IMR-90 (cell line): ENCODE data around the gene ISOC2. TPM values are rescaled to one million over a fixed set of nuclear protein-coding genes. Genes with fewer than 3 reads are reported as not detected.

ENCODE experiments used
- ATAC-seq: fragments of 200-7000 bp; cut with Tn5 transposase; 2 replicates; pipeline ENCODE4 v1.9.1; 2020; ENCODE audit warnings: low read depth, mild to moderate bottlenecking, moderate library complexity
- BruUV-seq: library from RNA; stranded (reverse); fragments of 400-500 nt; replicated peaks from 2 replicates; lab custom pipeline; 2021; lab: Mats Ljungman, UMichigan
- CTCF ChIA-PET: fragments of 300-600 bp; formaldehyde crosslinking; extraction: SDS; loops from one replicate; lab custom pipeline; 2021; ENCODE audit warnings: antibody characterized with exemption; lab: Yijun Ruan, JAX
- POLR2A ChIA-PET: fragments of 300-600 bp; sonication (Branson Sonifier 250); formaldehyde crosslinking; loops from one replicate; lab custom pipeline; 2022; ENCODE audit warnings: antibody characterized with exemption; ENCODE audit not compliant: unreplicated experiment; lab: Charles Lee
- DNase-seq: peaks from one replicate; pipeline ENCODE4 v3.0.0; 2013
- H2AFZ ChIP-seq: replicated peaks from 2 replicates; pipeline ENCODE3; 2013; ENCODE audit warnings: low read length, mild to moderate bottlenecking; ENCODE audit not compliant: poor library complexity
- H2AK5ac ChIP-seq: 2 replicates; pipeline ENCODE4 v1.6.1; 2013; ENCODE audit warnings: low read depth, low read length, inconsistent platforms
- H2AK9ac ChIP-seq: replicated peaks from 2 replicates; pipeline ENCODE3; 2013; ENCODE audit warnings: mild to moderate bottlenecking, low read depth, low read length, moderate library complexity; ENCODE audit not compliant: poor library complexity
- H2BK120ac ChIP-seq: 2 replicates; pipeline ENCODE4 v1.6.1; 2013; ENCODE audit warnings: low read depth, low read length, inconsistent platforms
- H2BK15ac ChIP-seq: 3 replicates; pipeline ENCODE4 v1.6.1; 2013; ENCODE audit warnings: low read depth, low read length, inconsistent platforms
- H2BK20ac ChIP-seq: 2 replicates; pipeline ENCODE4 v1.6.1; 2013; ENCODE audit warnings: low read depth, mild to moderate bottlenecking, inconsistent platforms, low read length, moderate library complexity
- H2BK5ac ChIP-seq: 2 replicates; pipeline ENCODE4 v1.6.1; 2013; ENCODE audit warnings: mild to moderate bottlenecking, low read depth, low read length, inconsistent platforms; ENCODE audit not compliant: poor library complexity, severe bottlenecking
- H3K14ac ChIP-seq: replicated peaks from 2 replicates; pipeline ENCODE4 v1.6.1; 2013; ENCODE audit warnings: low read depth, low read length, inconsistent platforms
- H3K18ac ChIP-seq: 2 replicates; pipeline ENCODE4 v1.6.1; 2013; ENCODE audit warnings: low read depth, low read length, control low read depth
- H3K23ac ChIP-seq: 2 replicates; pipeline ENCODE4 v1.6.1; 2013; ENCODE audit warnings: low read depth, low read length, inconsistent platforms
- H3K27ac ChIP-seq: 2 replicates; pipeline ENCODE4 v1.5.1; 2013; ENCODE audit warnings: mild to moderate bottlenecking, control low read depth, low read length; ENCODE audit not compliant: insufficient read depth
- H3K27me3 ChIP-seq: 2 replicates; pipeline ENCODE4 v1.6.1; 2013; ENCODE audit warnings: low read length; ENCODE audit not compliant: control insufficient read depth, insufficient read depth
- H3K36me3 ChIP-seq: 2 replicates; pipeline ENCODE4 v1.6.1; 2013; ENCODE audit warnings: low read length, mixed read lengths; ENCODE audit not compliant: control insufficient read depth, insufficient read depth
- H3K4ac ChIP-seq: 2 replicates; pipeline ENCODE4 v1.6.1; 2013; ENCODE audit warnings: low read depth, low read length, inconsistent platforms
- H3K4me1 ChIP-seq: 2 replicates; pipeline ENCODE4 v1.6.1; 2013; ENCODE audit warnings: low read length, mixed read lengths; ENCODE audit not compliant: control insufficient read depth, insufficient read depth
- H3K4me2 ChIP-seq: 2 replicates; pipeline ENCODE4 v1.6.1; 2013; ENCODE audit warnings: low read depth, mild to moderate bottlenecking, control low read depth, low read length, moderate library complexity
- H3K4me3 ChIP-seq: 2 replicates; pipeline ENCODE4 v1.5.1; 2013; ENCODE audit warnings: low read depth, mild to moderate bottlenecking, control low read depth, low read length, moderate library complexity; ENCODE audit not compliant: insufficient read depth
- H3K56ac ChIP-seq: 2 replicates; pipeline ENCODE4 v1.6.1; 2013; ENCODE audit warnings: low read length, inconsistent platforms; ENCODE audit not compliant: insufficient read depth; ENCODE audit errors: extremely low read depth
- H3K79me1 ChIP-seq, 2 experiments: 2 replicates each; pipeline ENCODE4 v1.6.1; 2013; ENCODE audit warnings: low read length in 2 of 2, inconsistent platforms in 1 of 2, low read depth in 1 of 2
- H3K9ac ChIP-seq: 2 replicates; pipeline ENCODE4 v1.6.1; 2013; ENCODE audit warnings: low read depth, low read length, control low read depth
- H3K9me1 ChIP-seq: 2 replicates; pipeline ENCODE4 v1.6.1; 2013; ENCODE audit warnings: low read length, inconsistent platforms; ENCODE audit not compliant: insufficient read depth
- H3K9me3 ChIP-seq: 2 replicates; pipeline ENCODE4 v1.6.1; 2013; ENCODE audit warnings: low read length; ENCODE audit not compliant: control insufficient read depth, insufficient read depth
- H4K20me1 ChIP-seq: 2 replicates; pipeline ENCODE4 v1.6.1; 2013; ENCODE audit warnings: low read length, inconsistent platforms; ENCODE audit not compliant: insufficient read depth
- H4K5ac ChIP-seq: 2 replicates; pipeline ENCODE4 v1.6.1; 2013; ENCODE audit warnings: mild to moderate bottlenecking, low read depth, low read length, control low read depth
- H4K8ac ChIP-seq, 2 experiments: 2 replicates each; pipeline ENCODE4 v1.6.1; 2013; ENCODE audit warnings: low read depth in 2 of 2, low read length in 2 of 2, control low read depth in 1 of 2, inconsistent platforms in 1 of 2
- H4K91ac ChIP-seq: 2 replicates; pipeline ENCODE4 v1.6.1; 2013; ENCODE audit warnings: low read depth, low read length, inconsistent platforms; ENCODE audit not compliant: insufficient read depth
- CEBPB ChIP-seq: IDR thresholded peaks from 2 replicates; pipeline ENCODE4 v1.6.1; 2012; ENCODE audit warnings: low read depth, low read length, improper control_type of control experiment
- CHD1 ChIP-seq: IDR thresholded peaks from 2 replicates; pipeline ENCODE4 v1.6.1; 2012; ENCODE audit warnings: low read depth, low read length, improper control_type of control experiment
- FOS ChIP-seq: fragments of 150-350 bp; IDR thresholded peaks from 2 replicates; pipeline ENCODE4 v1.6.1; 2016; ENCODE audit warnings: low read depth, low read length
- MAZ ChIP-seq: IDR thresholded peaks from 2 replicates; pipeline ENCODE4 v1.6.1; 2012; ENCODE audit warnings: low read depth, mild to moderate bottlenecking, low read length, improper control_type of control experiment, moderate library complexity, borderline replicate concordance
- NFE2L2 ChIP-seq: fragments of 150-350 bp; IDR thresholded peaks from 2 replicates; pipeline ENCODE4 v1.6.1; 2016; ENCODE audit warnings: low read depth, mild to moderate bottlenecking, low read length
- POLR2A ChIP-seq: IDR thresholded peaks from 2 replicates; pipeline ENCODE4 v1.6.1; 2012; ENCODE audit warnings: mild to moderate bottlenecking, low read depth, low read length
- RAD21 ChIP-seq: IDR thresholded peaks from 2 replicates; pipeline ENCODE4 v1.6.1; 2012; ENCODE audit warnings: low read length, improper control_type of control experiment
- RFX5 ChIP-seq: IDR thresholded peaks from 2 replicates; pipeline ENCODE4 v1.8.0; 2012; ENCODE audit warnings: low read depth, mild to moderate bottlenecking, low read length, moderate library complexity
- SMC3 ChIP-seq: fragments of 150-350 bp; IDR thresholded peaks from 2 replicates; pipeline ENCODE4 v1.6.1; 2016; ENCODE audit warnings: low read depth, mild to moderate bottlenecking, antibody characterized with exemption, low read length, moderate library complexity
- WGBS, 2 experiments: methylation state at CpG; one replicate each; pipeline versions ENCODE4 v1.1.5 to v1.1.7; 2013; ENCODE audit warnings: missing lambda C conversion rate in 2 of 2; ENCODE audit not compliant: insufficient read length in 1 of 2; ENCODE audit errors: extremely low coverage in 2 of 2; 5-methylcytosine and 5-hydroxymethylcytosine counted together
- dilution Hi-C: fragments of 300-500 bp; cut with HindIII; formaldehyde crosslinking; loops from one replicate; pipeline ENCODE4 v1.14.3; 2018; ENCODE audit warnings: low sequenced_read_pairs; ENCODE audit not compliant: unreplicated experiment
- in situ Hi-C: fragments of 300-500 bp; cut with MboI; formaldehyde crosslinking; loops from 3 replicates; pipeline ENCODE4 v1.14.3; 2019; ENCODE audit warnings: low sequenced_read_pairs, inconsistent platforms, mixed read lengths
- intact Hi-C: fragments of 100-400 bp; cut with micrococcal nuclease; formaldehyde crosslinking; loops from 2 replicates; pipeline ENCODE4 v1.10.0; 2022
- polyA plus RNA-seq, 3 experiments: library from polyadenylated mRNA; depleted of rRNA; stranded (reverse); fragments of >200 nt; gene quantifications; 2 replicates each; pipeline ENCODE4 v1.2.3, GENCODE V29; 2012; ENCODE audit warnings: low replicate concordance in 1 of 3
- total RNA-seq: library from RNA; depleted of rRNA; stranded (reverse); fragments of >200 nt; gene quantifications from 2 replicates; pipeline ENCODE4 v1.2.3, GENCODE V29; 2012

Gene ISOC2
- total and polyA plus RNA-seq, 2 of the 4 experiments (the other 2 are of a cell fraction): 56.1 to 82.1 TPM

- TF ChIP-seq CHD1: no peak
- peak; percentile 62; the same call in 1 of the 2 replicates for TF ChIP-seq POLR2A
- TF ChIP-seq FOS: peak; percentile 12; the same call in 1 of the 2 replicates
- peak; percentile 89 for TF ChIP-seq SMC3
These were observed 42.2 kb upstream of the ISOC2 start (continued) for GRCh38 chr19:55503502-55504251.

GRCh38 chr19:55503157-55503501 lies 41.7 kb upstream of the ISOC2 start:
- Histone ChIP-seq H3K79me1 (no peaks in the 10 kb centered on the region), H3K23ac (no peak overlapping the region), H4K20me1 (no peaks in the 10 kb centered on the region), H3K14ac (no peak overlapping the region), H3K27ac (no peak overlapping the region), H2BK120ac (no peak overlapping the region), H3K9me3 (no peaks in the 10 kb centered on the region), H4K8ac (no peak overlapping the region; a peak in 1 of 4 replicates), H3K4me1 (no peaks in the 10 kb centered on the region), H3K4ac (no peak overlapping the region), H3K9ac (no peak overlapping the region), H3K4me2 (no peak overlapping the region), H3K27me3 (no peaks in the 10 kb centered on the region), H2AFZ (peak overlapping the region; percentile 97), H2BK20ac (no peak overlapping the region), H3K36me3 (peaks cover 10% of the 10 kb centered on the region; the same call in 1 of the 2 replicates), H2BK5ac (no peak overlapping the region), H3K56ac (no peak overlapping the region), H3K18ac (no peak overlapping the region), H2AK9ac (peak overlapping the region; percentile 80), H3K9me1 (no peaks in the 10 kb centered on the region), H2AK5ac (no peak overlapping the region), H4K91ac (no peak overlapping the region), H2BK15ac (no peak overlapping the region), H4K5ac (no peak overlapping the region), H3K4me3 (no peak overlapping the region)
- TF ChIP-seq MAZ: no peak
- no peak for TF ChIP-seq SMC3
- TF ChIP-seq RFX5: no peak
- TF ChIP-seq NFE2L2: no peak
- TF ChIP-seq RAD21: no peak
- TF ChIP-seq CEBPB: no peak
- TF ChIP-seq FOS: no peak
- CTCF ChIA-PET: interaction anchor here (0.5 to 1.8 kb wide), 12 partner anchors 8 to 131 kb away, joined by 3 to 24 read pairs (median 6); partner anchors contain the start of genes ISOC2, ZNF628 and ZNF865
- dilution Hi-C loops (no loop called here), intact Hi-C loops (loop anchor here (5.0 kb wide), 1 partner anchor 96 kb away; the partner anchor contains the start of gene UBE2S), in situ Hi-C loops (no loop called here)
- BruUV-seq: no TSS peak
- WGBS, 2 experiments: 88% methylated on average over 15 of the region's 17 CpGs; no CpG with 5 or more reads in 1 of the 2 experiments
- ATAC-seq (no peak), DNase-seq (no peak)
- POLR2A ChIA-PET: no interaction called here
